Measurements from ENCODE around the gene PPP1R14B.
"Not testable (repeated sequence)": the region's sequence is repeated elsewhere in the genome, so short reads cannot be mapped to it uniquely, and the experiment has no call there.

PPP1R14B gene

DNA sequence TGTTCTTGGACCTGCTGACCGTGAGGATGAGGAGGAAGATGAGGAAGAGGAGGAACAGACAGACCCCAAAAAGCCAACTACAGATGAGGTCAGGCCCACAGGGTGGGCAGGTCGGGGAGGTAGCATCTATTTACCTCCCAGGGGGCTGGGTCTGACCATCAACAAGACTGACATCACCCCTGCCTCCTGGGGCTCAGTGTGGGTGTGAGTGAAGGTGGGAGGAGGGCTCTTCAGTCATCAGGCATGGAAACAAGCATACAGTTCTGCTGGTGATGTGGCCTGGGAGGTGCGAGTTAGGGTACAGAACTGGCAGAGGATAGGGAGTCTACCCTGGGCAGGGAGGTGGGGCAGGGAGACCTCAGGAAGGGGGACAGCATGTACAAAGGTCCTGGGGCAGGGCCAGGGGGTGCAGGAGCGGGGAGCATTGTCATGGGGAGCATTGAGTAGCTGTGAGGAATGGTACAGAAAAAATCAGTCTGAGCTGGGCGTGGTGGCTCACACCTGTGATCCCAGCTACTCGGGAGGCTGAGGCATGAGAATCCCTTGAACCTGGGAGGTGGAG lies 13.5 kb upstream of the PPP1R14B start:
- no peak for DNase-seq (ENCODE audit: low read depth in 3 of 3)

DNA sequence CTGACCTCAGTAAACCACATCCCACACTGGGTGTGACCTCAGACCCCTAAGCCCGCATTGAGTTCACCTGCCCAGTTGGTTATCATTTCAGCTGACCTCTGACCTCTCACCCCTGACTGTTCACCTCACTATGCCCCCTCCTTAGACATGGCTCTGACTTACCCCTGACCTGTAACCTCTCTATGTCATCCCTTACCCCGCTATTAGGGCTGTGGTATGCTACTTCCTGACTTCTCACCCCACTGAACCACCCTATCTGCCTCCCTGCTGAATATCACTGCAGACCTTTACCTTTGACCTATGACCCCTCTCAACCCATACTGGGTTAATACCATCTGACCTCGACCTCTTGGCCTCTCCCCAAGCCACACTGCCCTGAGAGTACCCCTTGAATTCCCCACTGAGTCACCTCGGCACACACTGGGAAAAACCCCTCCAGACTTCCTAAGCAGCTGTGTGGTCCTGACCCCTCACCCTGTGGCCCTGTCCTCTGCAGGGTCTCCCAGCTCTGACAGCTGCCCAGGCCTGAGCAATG lies 12.9 kb upstream of the PPP1R14B start:
- no peak for DNase-seq (ENCODE audit: low read depth in 3 of 3)

DNA sequence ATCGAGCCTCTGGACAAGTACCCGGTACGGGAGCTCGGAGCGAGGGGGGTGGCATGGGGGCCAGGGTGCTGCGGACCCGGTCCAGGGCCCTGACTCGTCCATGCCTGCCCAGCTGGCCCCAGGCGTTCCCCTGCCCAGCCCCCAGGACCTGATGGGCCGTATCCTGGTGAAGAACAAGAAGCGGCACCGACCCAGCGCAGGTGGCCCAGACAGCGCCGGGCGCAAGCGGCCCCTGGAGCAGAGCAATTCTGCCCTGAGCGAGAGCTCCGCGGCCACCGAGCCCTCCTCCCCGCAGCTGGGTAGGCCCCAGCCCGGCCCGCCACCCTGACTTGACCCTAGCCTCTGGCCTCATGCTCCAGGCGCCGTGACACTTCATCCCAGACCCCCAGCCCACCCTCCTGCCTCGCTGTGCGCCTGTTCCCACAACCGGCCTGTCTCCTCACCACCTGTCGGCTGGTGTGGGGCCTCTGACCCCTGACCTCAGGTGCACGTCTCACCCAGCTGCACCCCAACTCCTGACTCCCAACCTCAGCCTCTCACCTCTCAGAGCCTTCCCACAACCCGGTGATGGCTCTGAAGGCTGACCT lies 12.3 kb upstream of the PPP1R14B start:
- DNase-seq (ENCODE audit: low read depth in 3 of 3), result no peak

GRCh38 chr11:64258356-64258755 lies 11.6 kb upstream of the PPP1R14B start:
- no peak for DNase-seq (ENCODE audit: low read depth in 3 of 3)

DNA sequence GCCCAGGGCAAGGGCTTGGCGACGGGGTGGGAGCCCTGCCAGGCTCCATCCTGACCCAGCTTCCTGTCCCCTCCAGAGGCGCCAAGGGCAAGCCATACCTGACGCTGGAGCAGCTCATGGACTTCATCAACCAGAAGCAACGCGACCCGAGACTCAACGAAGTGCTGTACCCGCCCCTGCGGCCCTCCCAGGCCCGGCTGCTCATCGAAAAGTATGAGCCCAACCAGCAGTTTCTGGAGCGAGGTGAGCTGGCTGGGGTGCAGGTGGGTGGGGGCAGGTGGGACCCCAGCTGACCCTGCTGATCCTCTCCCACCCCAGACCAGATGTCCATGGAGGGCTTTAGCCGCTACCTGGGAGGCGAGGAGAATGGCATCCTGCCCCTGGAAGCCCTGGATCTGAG lies 9.6 kb upstream of the PPP1R14B start:
- DNase-seq (ENCODE audit: low read depth in 3 of 3), result no peak

DNA sequence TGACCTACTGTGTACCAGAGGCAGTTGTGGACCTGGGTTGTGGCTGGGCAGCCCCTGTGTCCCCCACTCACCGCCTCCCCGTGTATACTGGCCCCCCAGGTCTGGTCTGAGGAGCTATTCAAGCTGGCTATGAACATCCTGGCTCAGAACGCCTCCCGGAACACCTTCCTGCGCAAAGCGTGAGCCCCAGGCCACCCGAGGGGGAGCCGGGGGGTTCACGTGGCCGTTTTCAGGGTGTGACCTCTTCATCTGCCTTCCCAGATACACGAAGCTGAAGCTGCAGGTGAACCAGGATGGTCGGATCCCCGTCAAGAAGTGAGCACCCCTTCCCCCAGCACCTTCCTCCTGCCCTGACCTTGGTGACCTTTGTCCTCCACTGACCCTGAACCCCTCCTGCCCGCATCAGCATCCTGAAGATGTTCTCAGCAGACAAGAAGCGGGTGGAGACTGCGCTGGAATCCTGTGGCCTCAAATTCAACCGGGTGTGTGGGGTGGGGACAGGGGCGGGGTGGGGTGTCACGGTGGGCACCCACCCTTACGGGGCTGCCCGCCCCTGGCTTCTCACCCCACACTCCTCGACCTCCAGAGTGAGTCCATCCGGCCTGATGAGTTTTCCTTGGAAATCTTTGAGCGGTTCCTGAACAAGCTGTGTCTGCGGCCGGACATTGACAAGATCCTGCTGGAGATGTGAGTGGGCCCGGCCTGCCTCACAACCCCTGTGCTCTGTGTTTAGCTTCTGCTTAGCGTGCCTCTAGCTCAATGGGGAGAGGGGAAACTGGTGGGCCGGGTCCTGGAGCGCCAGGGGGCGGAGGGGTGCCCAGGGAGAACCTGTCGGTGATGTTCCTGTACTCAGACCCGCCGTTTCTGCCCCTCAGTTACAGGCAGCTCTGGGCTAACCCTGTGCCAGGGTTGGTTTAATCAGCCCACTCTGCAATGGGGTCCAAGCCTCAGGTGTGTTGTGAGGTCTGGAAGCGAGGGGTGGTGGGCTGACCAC lies 8.7 kb upstream of the PPP1R14B start:
- no peak for DNase-seq (ENCODE audit: low read depth in 3 of 3)

- DNase-seq (ENCODE audit: low read depth in 3 of 3), result no peak
Observed at GRCh38 chr11:64254326-64254725, 7.6 kb upstream of the PPP1R14B start.

- no peak for DNase-seq (ENCODE audit: low read depth in 3 of 3)
Observed at GRCh38 chr11:64253481-64253880, 6.7 kb upstream of the PPP1R14B start.

DNA sequence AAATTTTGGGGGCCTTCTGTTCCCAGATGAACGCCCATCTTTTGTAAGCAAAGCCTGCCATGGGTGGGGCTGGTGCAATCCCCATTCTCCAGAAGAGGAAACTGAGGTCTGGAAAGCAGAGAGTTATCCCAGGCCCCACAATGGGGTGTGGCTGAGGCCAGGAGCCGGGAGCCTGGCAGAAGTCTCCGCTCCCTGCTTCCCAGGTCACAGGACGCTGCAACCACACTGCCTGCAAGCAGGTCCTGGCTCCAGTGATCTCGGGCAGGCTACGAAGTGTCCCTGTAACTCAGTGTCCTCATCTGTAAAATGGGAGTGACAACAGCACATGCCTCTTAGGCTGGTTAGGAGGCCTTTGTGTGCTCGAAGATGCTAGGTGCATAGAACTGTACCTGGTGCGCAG lies 6.3 kb upstream of the PPP1R14B start:
- no peak for DNase-seq (ENCODE audit: low read depth in 3 of 3)

- no peak for DNase-seq (ENCODE audit: low read depth in 3 of 3)
Observed at GRCh38 chr11:64252003-64252872, 5.5 kb upstream of the PPP1R14B start.

GRCh38 chr11:64251753-64252002 lies 4.9 kb upstream of the PPP1R14B start:
- no peak for DNase-seq (ENCODE audit: low read depth in 3 of 3)

DNA sequence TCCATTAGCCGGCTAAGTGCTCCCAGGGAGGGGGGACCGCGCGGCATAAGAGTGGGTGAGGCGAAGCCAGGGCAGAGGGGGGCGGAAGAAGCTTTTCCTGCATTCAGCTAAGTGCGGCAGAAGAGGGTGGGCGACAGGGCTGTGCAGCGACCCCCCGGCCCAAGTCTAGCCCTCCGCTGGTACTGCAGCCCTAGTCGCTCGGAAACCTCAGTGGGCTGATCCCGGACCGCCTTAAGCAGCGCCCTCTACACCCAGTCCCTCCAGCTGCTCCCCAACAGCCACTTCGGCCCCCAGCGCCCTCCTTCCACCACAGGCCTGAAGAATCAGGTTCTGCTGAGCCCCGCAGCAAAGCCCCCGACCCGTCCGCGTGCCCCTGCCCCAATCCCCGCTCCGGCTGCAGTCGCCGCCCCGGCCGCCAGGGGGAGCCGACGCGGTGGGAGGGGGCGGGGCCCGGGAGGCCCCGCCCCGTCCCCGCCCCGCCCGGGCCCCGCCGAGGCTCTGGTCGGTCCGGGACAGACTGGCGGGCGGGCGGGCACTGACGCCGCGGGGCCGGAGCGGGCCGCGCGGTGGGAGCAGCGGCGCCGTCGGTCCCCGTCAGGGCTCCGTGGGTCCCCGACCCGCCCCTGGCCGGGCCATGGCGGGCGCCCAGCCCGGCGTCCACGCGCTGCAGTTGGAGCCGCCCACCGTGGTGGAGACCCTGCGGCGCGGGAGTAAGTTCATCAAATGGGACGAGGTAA lies 4.4 kb upstream of the PPP1R14B start, which contains the start of gene PLCB3:
Gene PLCB3 (plus strand): TSS at position 515 of the 737 bp plus-strand sequence. CDS start 120 bp downstream, at position 635.
- DNase-seq (ENCODE audit: low read depth in 3 of 3), result peak in 1 of 3 donors; percentile 54

- DNase-seq (ENCODE audit: low read depth in 3 of 3), result no peak
Observed at GRCh38 chr11:64250415-64251015, 3.8 kb upstream of the PPP1R14B start.

GRCh38 chr11:64249563-64250414 lies 3.0 kb upstream of the PPP1R14B start:
- no peak for DNase-seq (ENCODE audit: low read depth in 3 of 3)

- DNase-seq (ENCODE audit: low read depth in 3 of 3), result no peak
Observed at GRCh38 chr11:64249038-64249437, 2.3 kb upstream of the PPP1R14B start.

DNA sequence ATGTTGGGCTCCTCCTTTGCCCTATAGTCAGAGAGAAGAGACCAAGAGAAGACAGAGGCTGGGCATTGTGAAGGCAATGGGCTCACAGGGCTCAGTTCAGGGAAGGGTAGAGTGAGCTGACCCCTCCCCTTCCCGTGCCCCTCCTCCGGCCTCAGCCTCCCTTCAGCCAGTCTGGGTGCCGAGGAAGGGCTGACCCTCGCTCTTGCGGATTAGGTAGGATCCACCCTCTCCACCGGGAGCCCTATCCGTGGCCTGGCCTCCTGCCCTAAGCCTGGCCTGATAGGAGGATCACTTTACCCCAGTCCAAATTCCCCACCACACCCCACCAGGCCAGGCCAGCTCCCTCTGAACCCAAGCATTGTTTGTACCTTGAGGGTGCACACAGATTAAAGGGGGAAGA lies 1.8 kb upstream of the PPP1R14B start:
- DNase-seq (ENCODE audit: low read depth in 3 of 3), result no peak

- DNase-seq (ENCODE audit: low read depth in 3 of 3), result no peak
Observed at GRCh38 chr11:64247729-64248531, 1.2 kb upstream of the PPP1R14B start.

DNA sequence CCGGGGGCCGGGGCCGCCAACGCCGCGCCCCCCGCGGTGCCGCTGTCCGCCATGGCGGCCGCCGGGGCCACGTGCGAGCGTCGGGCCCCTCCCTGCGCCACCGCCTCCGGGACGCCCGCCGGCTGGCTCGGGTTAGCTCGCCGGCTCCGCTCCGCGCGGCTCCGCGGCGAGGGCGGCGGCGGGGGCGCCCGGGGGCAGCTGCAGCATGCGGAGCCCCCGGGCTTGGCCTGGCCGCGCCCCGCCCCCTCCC lies 197 bp downstream of the PPP1R14B start:
- not testable (repeated sequence) for DNase-seq (ENCODE audit: low read depth in 3 of 3)
